TTC549 (cell line): Measurements from ENCODE around the gene ICOS.
"Not testable (repeated sequence)": the region's sequence is repeated elsewhere in the genome, so short reads cannot be mapped to it uniquely, and the experiment has no call there.

Experiments
- FAIRE-seq: peaks from 2 replicates; lab custom pipeline; 2012; peaks lifted over from hg19 to GRCh38; lab: Jason Lieb, UNC

ICOS gene

DNA sequence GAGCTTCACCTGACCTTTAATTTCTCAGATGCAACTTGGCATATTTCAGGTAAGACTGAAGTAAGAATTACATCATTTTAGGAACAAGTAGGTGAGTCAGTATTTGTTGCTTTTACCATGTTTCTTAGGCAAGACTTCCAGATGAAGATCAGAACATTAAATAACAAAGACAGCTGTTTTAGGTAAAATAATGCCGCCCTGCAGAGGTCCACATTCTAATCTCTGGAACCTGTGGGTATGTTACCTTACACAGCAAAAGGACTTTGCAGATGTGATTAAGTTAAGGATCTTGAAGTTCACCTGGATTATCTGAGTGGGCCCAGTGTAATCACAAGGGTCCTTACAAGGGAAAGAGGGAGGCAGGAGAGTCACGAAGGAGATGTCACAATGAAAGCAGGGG lies 39.3 kb downstream of the ICOS start:
- FAIRE-seq: no peak

DNA sequence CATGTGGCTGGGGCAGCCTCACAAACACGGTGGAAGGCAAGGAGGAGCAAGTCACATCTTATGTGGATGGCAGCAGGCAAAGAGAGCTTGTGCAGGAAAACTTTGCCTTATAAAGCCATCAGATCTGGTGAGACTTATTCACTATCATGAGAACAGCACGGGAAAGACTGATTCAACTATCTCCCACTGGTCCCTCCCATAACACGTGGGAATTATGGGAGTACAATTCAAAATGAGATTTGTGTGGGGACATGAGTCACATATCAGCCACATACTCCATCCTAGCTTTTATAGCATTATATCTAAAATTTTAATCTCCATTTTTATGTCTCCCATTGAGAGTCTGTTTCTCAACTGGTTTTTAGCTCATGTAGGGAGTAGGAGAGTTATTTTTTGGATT lies 45.7 kb downstream of the ICOS start:
- FAIRE-seq: no peak

DNA sequence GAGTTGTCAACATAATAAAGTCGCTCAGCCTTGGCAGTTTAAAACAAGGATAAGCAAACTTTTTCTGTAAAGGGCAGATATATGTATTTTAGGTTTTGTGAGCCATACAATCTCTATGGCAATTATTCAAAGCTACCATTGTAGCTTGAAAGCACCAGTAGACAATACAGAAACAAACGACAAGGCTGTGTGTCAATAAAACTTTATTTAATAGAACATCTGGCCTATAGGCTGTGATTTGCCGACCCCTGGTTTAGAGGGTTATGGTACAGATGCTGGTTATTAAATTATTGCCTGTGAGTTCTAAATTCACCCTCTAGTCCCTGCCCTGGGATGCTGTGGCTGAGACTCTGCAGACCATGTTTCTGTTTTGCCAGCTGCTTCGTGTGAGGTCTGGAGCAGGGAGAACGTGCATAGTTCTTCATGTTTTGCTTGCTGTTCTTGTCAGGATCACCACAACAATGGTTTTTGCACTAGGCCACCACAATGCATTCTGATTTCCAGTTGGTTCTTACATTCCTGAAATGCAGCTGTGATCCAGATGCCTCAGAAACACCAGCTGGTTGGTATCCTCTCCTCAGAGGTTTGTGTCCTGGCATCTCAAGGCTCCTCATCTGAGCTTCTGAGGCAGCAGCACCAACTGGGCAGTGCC lies 46.6 kb downstream of the ICOS start:
- FAIRE-seq: no peak

GRCh38 chr2:203985978-203986377 lies 49.4 kb downstream of the ICOS start:
- FAIRE-seq: not testable (repeated sequence)

- no peak for FAIRE-seq
Measured at GRCh38 chr2:203987959-203988358, 51.4 kb downstream of the ICOS start.

- no peak for FAIRE-seq
Measured at GRCh38 chr2:203988500-203989260, 52.1 kb downstream of the ICOS start.

GRCh38 chr2:203989521-203989920 lies 53.0 kb downstream of the ICOS start:
- FAIRE-seq: no peak

DNA sequence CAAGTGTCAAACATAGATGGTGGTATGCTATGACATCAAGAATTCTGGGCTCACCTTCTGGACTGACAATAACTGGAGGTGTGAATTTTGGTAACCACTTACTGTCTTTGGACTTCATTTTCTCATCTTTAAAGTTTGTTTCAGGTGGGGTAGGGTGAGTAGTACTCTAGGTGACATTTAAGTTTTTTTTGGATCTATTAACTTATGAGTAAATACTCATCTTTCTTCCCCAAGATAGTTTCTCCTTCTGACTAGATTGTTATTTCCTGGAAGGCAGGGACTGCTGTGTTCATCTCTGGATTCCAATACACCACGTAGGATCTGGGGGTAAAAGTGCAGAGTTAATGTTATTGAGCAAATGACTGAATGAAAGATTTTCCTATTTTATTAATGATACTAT lies 55.9 kb downstream of the ICOS start:
- FAIRE-seq: no peak

GRCh38 chr2:203993011-203993410 lies 56.4 kb downstream of the ICOS start:
- FAIRE-seq: no peak

DNA sequence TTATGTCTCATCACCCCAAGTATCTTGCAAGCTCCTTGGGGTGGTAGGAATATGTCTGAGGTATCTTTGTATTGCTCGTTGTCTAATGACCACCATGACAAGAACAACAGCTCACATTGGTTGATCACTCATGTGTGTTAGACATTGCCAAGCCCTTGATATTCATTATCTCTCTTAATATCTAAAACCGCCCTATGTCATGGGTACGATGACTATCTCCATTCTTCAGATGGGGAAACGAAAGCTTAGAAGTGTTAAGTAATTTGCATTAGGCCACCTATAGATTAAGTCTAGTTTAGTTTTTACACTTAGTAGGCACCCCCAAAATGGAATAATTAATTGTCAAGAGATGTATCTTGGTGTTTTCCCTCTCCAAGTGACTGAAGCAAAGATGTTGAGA lies 57.0 kb downstream of the ICOS start:
- no peak for FAIRE-seq

DNA sequence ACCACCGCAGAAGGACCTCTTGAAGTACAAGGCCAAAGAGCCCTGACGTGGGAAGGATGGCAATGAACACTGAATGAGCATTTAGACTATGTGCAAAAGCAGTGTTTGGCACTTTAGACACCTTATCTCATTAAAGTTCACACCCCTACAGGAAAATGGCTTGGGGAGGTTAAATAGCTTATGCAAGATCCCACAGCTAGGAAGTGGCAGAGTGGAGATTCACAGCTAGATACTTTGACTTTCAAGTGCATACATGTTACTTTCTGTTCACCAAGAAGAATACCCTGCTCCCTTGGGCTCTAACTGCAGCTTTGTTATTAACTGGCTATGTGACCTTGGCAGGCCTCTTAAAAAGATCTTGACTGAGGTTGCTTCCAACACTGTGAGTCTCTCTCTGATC lies 58.2 kb downstream of the ICOS start:
- no peak for FAIRE-seq

GRCh38 chr2:203996692-203997091 lies 60.1 kb downstream of the ICOS start:
- FAIRE-seq: no peak

DNA sequence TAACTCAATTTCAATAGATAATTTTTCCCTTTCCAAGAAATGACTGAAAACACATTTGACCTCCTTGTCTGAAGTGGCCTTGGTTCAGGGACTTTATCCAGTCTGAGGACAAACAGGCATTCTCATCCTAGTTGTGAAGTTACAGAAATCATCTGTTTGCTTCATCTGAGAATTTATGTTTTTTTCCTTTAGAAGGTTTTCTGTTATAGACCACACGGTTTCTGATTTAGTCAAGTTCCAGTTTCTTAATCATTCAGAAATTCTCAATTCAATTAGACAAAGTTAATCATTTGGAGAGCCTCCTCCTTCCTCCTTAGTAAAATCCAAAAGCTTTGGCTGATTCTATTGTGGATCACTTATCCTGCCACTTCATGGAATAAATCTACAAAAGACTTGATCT lies 60.9 kb downstream of the ICOS start:
- no peak for FAIRE-seq

GRCh38 chr2:203997980-203998809 lies 61.6 kb downstream of the ICOS start:
- FAIRE-seq: no peak

DNA sequence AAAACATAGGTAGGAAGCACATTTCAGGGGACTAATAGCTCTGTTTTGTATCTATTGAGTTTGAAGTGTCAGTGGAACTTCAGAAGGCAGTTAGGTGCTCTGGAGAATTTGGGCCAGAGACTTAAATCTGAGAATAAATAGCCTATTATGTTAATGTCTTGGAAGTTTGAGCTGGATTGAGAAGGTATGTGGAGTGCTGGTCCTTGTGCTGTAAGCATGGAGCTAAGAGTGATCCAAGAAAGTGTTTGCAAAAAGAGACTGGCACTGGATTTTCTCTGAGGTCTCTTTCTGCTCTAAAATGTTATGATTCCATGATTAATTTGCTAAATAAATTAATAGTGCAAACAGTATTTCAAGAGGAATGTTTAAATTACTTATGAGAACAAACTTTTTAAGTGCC lies 63.3 kb downstream of the ICOS start:
- no peak for FAIRE-seq

DNA sequence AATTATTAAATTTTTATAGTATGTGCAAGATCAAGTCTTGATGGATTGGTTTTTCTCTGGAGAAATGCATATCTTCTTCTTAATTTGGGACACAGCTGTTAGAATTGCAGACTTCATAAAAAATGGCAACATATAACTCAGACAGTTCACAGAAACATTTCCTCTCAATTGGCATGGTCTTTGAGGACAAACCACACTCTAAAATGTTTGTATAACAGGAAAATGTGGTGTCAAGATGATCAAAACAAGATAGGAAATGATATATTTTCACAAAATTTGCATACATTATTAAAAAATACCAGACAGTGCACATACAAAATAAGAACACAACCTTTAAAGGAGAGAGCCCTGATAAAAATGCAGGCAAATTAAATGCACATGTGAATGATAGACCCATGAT lies 63.9 kb downstream of the ICOS start:
- FAIRE-seq: no peak

- no peak for FAIRE-seq
Measured at GRCh38 chr2:204003276-204003990, 66.9 kb downstream of the ICOS start.

- FAIRE-seq: no peak
Measured at GRCh38 chr2:204004912-204005311, 68.3 kb downstream of the ICOS start.

GRCh38 chr2:204005940-204006721 lies 69.6 kb downstream of the ICOS start:
- FAIRE-seq: no peak

DNA sequence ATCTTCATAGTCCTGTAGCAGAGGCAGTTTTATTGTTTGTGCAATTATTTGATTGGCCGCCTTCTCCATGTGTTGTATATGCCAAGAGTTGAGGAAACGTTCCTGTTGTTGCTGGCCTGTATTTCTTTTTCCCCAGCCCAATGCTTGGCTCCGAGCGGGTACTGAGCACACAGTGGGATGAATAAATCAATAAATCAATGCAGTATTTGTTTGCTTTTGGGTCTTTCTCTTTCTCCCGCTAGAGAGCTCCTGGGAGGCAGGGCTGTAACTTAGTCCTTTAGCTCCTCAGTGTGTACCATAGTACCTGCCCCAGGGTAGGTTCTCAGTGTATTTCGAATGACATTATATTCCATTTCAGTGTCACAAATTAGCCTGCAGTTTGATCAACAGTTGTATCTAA lies 71.8 kb downstream of the ICOS start:
- no peak for FAIRE-seq

DNA sequence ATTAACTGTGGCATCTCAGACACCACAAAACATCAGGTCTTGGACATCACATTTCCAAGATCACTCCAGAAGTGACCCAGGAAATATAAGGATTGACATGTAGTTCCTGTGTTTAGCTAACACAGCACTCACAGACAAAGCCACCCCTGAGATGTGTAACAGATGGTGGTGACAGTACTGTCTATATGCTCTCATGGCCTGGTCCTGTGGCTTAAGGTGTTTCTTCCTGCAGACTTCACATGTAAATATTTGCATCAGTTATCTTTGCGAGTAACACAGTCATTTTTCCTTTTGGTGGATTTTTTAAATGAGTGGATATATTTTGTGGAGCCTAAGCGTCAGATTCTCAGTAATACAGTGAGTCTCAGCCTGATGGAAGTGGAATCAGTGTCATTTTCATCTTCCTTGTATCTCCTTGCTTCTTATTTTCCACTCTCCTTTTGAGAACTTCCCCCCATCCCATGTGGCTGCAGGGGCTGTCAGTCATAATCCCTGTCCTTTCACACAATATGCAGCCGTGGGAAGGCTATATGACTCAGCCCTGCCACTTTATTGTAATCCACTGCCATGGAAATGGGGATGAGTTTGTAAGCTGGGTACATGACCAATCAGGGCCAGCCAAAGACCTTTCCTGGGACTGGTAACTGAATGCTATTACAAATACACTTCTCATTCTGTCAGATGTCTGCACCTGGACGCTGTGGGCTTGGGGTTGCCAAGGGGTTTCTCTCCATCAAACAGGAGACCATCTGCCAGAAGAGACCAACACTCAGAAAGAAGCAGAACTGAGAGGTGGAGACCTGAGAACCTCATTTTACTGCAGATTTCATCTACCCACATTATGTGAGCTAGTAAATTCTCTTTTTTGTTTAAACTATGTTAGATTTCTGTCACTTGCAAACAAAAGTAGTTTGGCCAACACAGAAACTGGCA lies 74.3 kb downstream of the ICOS start:
- FAIRE-seq: no peak
